Mucosa of descending colon (tissue), 3 donors: ENCODE measurements around the gene COG5. TPM values are rescaled to one million over a fixed set of nuclear protein-coding genes. Genes with fewer than 3 reads are reported as not detected.

ENCODE experiments used
- ATAC-seq: fragments of 200-7000 bp; cut with Tn5 transposase; one replicate; pipeline ENCODE4 v1.9.1; 2020; ENCODE audit warnings: mild to moderate bottlenecking, moderate library complexity
- DNase-seq, 3 donors: peaks; one replicate each; pipeline ENCODE4 v3.0.0-alpha.2; 2020
- H3K36me3 ChIP-seq: fragments of 200-600 bp; one replicate; pipeline ENCODE4 v1.8.0; 2021; ENCODE audit warnings: low read depth, mild to moderate bottlenecking
- H3K4me1 ChIP-seq: fragments of 200-600 bp; one replicate; pipeline ENCODE4 v1.8.0; 2021; ENCODE audit warnings: low read depth, mild to moderate bottlenecking
- H3K4me3 ChIP-seq: fragments of 200-600 bp; one replicate; pipeline ENCODE4 v1.8.0; 2021; ENCODE audit warnings: mild to moderate bottlenecking
- H3K9me3 ChIP-seq: fragments of 200-600 bp; one replicate; pipeline ENCODE4 v1.8.0; 2021; ENCODE audit warnings: mild to moderate bottlenecking
- CTCF ChIP-seq: fragments of 200-600 bp; IDR thresholded peaks from one replicate; pipeline ENCODE4 v1.8.0; 2022; ENCODE audit warnings: antibody characterized with exemption, mild to moderate bottlenecking
- intact Hi-C, 2 donors: fragments of 100-400 bp; cut with DNase I in 1 of 2; cut with micrococcal nuclease in 1 of 2; formaldehyde crosslinking; loops; one replicate each; pipeline versions ENCODE4 v1.11.0 to v1.11.1; 2022; cut with DNase I, micrococcal nuclease
- total RNA-seq, 3 donors: library from RNA; stranded (reverse); fragmentation: NEBNext Ultra II Directional in 2 of 3; extraction: Animal tissue kit (Norgen Biotek cat#: 25700) in 2 of 3; gene quantifications; one replicate each; pipeline versions ENCODE4 v1.2.1 to v1.2.4, GENCODE V29; 2021 to 2023
- donor health status: DM: no; HTN: no; CAD: no; lungs with moderate emphysema.
- donor health status: DM: no; HTN: no; CAD: no.
- donor health status: DM: no; HTN: yes; CAD: no.

The COG5 gene
- total RNA-seq, 3 donors from 2014 or later = 46.8 to 56.4 (median 47.7) TPM

- no peaks in the 10 kb centered on the region for H3K9me3 ChIP-seq
- no peak for ATAC-seq
- TF ChIP-seq CTCF = no peak
Measured at GRCh38 chr7:107292591-107292990, 271.1 kb downstream of the COG5 start.

GRCh38 chr7:107291434-107291833, 272.3 kb downstream of the COG5 start:
- Histone ChIP-seq H3K36me3 (no peaks in the 10 kb centered on the region), H3K4me3 (no peak overlapping the region), H3K9me3 (no peaks in the 10 kb centered on the region), H3K4me1 (no peaks in the 10 kb centered on the region)
- no peak for TF ChIP-seq CTCF
- ATAC-seq (no peak), DNase-seq (no peak)
- intact Hi-C loops = no loop called here

More at GRCh38 chr7:107292591-107292990, 271.1 kb downstream of the COG5 start:
- Histone ChIP-seq H3K4me3 (no peak overlapping the region), H3K36me3 (no peaks in the 10 kb centered on the region), H3K4me1 (no peaks in the 10 kb centered on the region)
- DNase-seq = no peak
- intact Hi-C loops = no loop called here

GRCh38 chr7:107286751-107287621, 276.7 kb downstream of the COG5 start:
- no peaks in the 10 kb centered on the region for H3K36me3 ChIP-seq
- no peak for TF ChIP-seq CTCF
- no peaks in the 10 kb centered on the region for H3K4me1 ChIP-seq
- intact Hi-C loops = no loop called here
- no peak overlapping the region for H3K4me3 ChIP-seq
- no peak for ATAC-seq
- no peaks in the 10 kb centered on the region for H3K9me3 ChIP-seq
- no peak for DNase-seq

GRCh38 chr7:107284911-107285479, 278.7 kb downstream of the COG5 start:
- Histone ChIP-seq H3K4me1 (no peaks in the 10 kb centered on the region), H3K36me3 (no peaks in the 10 kb centered on the region), H3K4me3 (no peak overlapping the region), H3K9me3 (no peaks in the 10 kb centered on the region)
- intact Hi-C loops = no loop called here
- DNase-seq (no peak), ATAC-seq (no peak)
- no peak for TF ChIP-seq CTCF

- DNase-seq (no peak), ATAC-seq (no peak)
- Histone ChIP-seq H3K9me3 (no peaks in the 10 kb centered on the region), H3K36me3 (no peaks in the 10 kb centered on the region), H3K4me1 (no peaks in the 10 kb centered on the region), H3K4me3 (no peak overlapping the region)
- intact Hi-C loops = no loop called here
- TF ChIP-seq CTCF = no peak
Measured at GRCh38 chr7:107277331-107277730, 286.4 kb downstream of the COG5 start.
